CD4-positive, alpha-beta T cell treated with Interleukin-6 at 100 ng/mL for 8 hours (primary cell): ENCODE results near the gene TMEM191B.
"Not testable (repeated sequence)": the region's sequence is repeated elsewhere in the genome, so short reads cannot be mapped to it uniquely, and the experiment has no call there.

ENCODE experiments used
- DNase-seq: peaks from one replicate; pipeline ENCODE4 v3.0.0-alpha.2; 2020; ENCODE audit warnings: mixed read lengths, low spot score

The TMEM191B gene

GRCh38 chr22:18558516-18558915, 30.9 kb downstream of the TMEM191B start:
- not testable (repeated sequence) for DNase-seq

GRCh38 chr22:18558939-18559338, 31.3 kb downstream of the TMEM191B start:
- not testable (repeated sequence) for DNase-seq

- not testable (repeated sequence) for DNase-seq
Observed at GRCh38 chr22:18560099-18560974, 32.7 kb downstream of the TMEM191B start.

- not testable (repeated sequence) for DNase-seq
Observed at GRCh38 chr22:18570509-18571246, 43.1 kb downstream of the TMEM191B start.

- DNase-seq, result not testable (repeated sequence)
Observed at GRCh38 chr22:18573483-18574164, 46.0 kb downstream of the TMEM191B start.

- not testable (repeated sequence) for DNase-seq
Observed at GRCh38 chr22:18574555-18574954, 47.0 kb downstream of the TMEM191B start.

- DNase-seq, result not testable (repeated sequence)
Observed at GRCh38 chr22:18575686-18576085, 48.1 kb downstream of the TMEM191B start.

- DNase-seq, result not testable (repeated sequence)
Observed at GRCh38 chr22:18577090-18577818, 49.7 kb downstream of the TMEM191B start.

- DNase-seq, result not testable (repeated sequence)
Observed at GRCh38 chr22:18577847-18578246, 50.2 kb downstream of the TMEM191B start.
